HG03097 (cell line): ENCODE data around the gene WDCP.
"Not testable (repeated sequence)": the region's sequence is repeated elsewhere in the genome, so short reads cannot be mapped to it uniquely, and the experiment has no call there.

Experiments
- ATAC-seq: cut with Tn5 transposase; IDR thresholded peaks from one replicate; pipeline ENCODE4 v1.9.1; 2021; ENCODE audit not compliant: unreplicated experiment, low FRiP score

WDCP gene

DNA sequence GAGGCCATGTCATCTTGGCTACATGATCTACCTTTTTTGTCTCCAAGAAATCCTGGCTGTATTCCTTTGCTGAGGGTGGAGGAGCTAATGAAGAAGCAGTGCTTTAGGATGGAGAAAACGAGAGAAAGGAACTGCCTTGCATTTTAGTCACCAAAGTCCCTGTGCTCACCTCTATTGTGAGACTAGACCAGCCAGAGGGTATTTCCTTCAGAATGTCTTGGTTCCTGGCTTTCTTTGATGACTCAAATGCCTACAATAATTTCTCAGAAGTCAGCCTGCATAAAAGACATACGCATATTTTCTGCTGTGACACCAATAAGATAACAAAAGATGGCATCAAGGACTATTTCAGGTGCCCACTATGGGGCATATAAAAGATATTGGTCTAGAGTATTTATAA is 18.1 kb upstream of the WDCP start:
- ATAC-seq = no peak

DNA sequence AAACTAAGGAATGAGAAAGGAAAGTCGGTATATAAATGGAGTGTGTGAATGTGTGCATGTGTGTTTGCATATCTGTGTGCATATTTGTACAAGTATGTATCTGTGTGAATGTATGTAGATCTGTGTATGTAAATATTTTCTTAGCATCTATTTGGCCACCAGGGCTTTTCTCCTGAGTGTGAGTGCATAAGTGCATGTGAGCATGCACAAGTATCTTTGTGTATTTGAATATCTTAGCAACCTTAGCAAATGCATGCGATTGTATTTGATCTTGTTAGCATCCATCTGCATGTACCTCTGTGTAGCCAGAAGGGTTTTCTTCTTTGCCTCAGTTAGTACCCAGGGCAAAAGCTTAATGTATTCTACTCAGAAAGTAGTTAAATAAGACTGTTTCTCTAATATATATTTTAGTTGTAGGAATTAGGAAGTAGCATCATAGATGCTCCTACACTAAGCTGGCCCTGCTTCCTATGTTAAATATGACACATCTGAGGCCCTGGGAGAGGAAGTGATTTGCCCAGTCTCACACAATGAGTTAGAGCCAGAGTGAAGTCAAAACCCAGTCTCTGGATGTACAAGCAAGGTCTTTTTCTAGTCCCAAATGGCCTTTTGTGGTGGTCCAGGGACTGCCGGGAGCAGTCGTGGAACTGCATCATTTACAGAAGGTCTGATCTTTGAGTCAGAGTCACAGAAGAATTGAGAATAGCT is 11.5 kb upstream of the WDCP start:
- no peak for ATAC-seq

GRCh38 chr2:24055750-24056149 is 8.6 kb upstream of the WDCP start:
- ATAC-seq = no peak

DNA sequence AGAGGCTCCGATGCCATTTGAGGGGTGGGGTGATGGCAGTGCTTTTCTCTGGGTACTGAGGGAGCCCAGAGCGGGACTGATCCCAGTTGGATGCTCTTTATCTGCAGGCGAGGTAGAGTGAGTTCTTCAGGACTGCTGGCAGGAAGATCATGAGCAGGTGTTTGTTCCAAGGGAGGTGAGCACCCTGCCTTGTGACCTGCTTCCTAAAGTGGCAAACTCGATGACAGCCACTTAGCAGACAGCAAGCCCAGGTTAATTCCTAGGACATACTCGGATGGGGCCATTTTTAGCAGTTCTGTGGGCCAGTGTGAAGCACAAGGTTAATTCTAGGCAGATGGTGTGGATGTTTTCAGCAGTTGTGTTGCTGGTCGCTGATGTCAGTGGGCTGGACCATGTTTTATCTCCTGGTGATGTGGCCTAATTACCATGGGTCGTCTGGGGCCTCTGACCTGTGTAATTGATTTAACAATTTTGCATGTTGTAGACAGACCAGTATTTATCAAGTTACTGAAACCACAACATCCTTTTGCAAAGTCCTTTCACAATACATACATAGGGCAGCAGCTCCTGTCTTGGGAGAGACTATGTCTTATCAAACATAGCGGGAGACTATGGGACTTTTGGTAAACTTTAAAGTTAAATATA is 7.3 kb upstream of the WDCP start:
- ATAC-seq = no peak

GRCh38 chr2:24052951-24053350 is 5.8 kb upstream of the WDCP start:
- ATAC-seq = no peak

- ATAC-seq = no peak
These were observed 4.6 kb upstream of the WDCP start for GRCh38 chr2:24051833-24052232.

GRCh38 chr2:24050041-24050979 is 3.1 kb upstream of the WDCP start:
- no peak for ATAC-seq

GRCh38 chr2:24049485-24050021 is 2.4 kb upstream of the WDCP start, which contains the start of gene FKBP1B:
Gene FKBP1B, plus strand, starts transcription at chr2:24049741. Its CDS starts 109 bp downstream, at chr2:24049850.
- no peak for ATAC-seq

DNA sequence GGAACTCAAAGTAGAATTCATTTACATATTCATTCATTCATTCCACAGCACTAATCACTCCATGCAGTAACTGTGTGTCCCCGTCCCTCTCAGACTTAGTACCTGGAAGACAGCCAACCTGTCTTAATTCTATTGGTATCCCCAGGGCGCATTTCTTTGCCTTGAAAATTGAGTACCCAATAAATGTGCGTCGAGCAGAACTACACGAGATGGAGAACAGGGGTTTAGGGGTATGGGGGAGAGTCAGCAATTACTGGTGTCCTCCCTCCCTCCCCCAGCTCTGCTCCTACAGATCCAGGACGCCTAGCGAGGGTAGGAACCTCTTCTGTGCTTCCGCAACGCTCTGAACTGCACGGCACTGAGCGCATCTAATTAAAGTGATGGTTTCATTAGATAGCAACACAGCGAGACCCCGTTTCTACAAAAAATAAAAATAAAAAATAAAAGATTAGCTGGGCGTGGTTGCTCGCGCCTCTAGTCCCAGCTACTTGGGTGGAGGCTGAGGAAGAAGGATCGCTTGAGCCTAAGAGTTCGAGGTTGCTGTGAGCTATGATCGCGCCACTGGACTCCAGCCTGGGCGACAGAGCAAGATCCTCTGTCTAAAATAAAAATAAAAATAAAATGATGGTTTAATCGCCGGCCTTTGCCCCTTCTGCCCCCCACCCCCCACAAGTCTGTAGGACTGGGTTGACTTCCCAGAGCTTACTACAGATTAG is 1.7 kb upstream of the WDCP start:
- no peak for ATAC-seq

DNA sequence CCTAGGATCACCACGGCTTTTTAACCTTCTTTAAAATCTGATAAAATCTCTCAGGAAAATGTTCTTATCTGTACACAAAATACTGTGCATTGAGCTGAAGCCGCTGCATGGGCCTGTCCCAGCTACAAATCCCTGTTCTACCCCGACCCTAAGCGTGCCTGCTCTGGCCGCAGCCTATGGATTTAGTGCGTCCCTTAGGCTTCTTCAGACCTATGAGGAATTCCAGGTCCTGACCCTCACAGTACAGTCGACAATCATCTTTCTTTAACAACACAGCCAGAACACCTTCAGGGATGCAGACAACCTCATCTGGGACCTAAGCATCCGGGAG is 477 bp upstream of the WDCP start:
- ATAC-seq = no peak

GRCh38 chr2:24046599-24046929 is 627 bp downstream of the WDCP start:
- no peak for ATAC-seq

GRCh38 chr2:24045511-24046508 is 1.4 kb downstream of the WDCP start:
- no peak for ATAC-seq

DNA sequence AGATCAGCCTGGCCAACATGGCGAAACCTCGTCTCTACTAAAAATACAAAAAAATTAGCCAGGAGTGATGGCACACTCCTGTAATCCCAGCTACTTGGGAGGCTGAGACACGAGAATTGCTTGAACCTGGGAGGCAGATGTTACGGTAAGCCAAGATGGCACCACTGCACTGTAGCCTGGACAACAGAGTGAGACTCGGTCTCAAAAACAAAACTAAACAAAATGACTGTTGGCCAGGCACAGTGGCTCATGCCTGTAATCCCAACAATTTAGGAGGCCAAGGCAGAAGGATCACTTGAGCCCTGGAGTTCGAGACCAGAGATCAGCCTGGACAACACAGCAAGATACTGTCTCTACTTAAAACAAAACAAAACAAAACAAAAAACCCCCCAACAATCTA is 4.1 kb downstream of the WDCP start:
- ATAC-seq = not testable (repeated sequence)

DNA sequence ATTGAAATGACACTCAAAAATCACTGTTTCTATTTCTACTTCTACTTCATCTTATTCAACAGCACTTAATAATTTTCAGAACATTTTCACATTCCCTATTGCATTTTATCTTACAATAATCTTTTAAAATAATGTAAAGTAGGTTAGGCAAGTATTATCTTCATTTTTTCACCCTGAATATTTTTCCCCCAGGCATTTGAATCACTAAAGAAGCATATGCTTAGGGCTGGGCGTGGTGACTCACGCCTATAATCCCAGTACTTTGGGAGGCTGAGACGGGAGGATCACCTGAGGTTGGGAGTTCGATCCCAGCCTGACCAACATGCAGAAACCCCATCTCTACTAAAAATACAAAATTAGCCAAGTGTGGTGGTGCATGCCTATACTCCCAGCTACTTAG is 6.7 kb downstream of the WDCP start:
- no peak for ATAC-seq

DNA sequence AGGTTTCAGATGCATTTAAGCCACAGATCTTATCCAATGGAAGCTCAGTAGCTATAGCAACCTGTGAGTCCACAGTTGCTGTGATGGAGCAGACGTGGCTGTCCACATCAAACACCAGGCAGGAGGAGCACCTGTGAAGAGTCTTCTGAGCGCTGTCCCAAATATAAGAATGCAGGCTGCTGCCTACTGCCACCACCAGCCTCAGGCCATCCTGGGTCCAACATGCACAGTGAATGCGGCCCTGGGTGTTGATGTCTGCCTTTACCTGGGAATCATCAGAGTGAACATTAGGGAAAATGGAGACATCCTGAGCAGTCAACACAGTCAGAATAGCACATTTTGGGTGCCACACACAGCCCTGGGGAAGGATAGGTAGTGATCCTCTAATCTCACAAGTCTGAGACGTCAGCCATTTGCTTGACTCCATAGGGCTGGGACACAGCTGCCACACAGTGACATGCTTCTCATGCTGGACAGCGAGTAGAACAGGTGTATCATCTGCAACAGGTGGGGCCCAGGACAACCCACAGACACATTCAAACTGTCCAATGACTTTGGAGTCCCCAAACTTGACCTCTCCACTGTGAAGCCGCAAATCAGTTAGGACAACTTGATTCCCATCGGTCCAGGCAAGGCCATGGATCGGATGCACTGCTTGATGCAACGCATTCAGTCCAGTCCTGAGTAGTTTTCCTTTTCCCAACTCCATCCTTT is 8.2 kb downstream of the WDCP start:
- no peak for ATAC-seq

DNA sequence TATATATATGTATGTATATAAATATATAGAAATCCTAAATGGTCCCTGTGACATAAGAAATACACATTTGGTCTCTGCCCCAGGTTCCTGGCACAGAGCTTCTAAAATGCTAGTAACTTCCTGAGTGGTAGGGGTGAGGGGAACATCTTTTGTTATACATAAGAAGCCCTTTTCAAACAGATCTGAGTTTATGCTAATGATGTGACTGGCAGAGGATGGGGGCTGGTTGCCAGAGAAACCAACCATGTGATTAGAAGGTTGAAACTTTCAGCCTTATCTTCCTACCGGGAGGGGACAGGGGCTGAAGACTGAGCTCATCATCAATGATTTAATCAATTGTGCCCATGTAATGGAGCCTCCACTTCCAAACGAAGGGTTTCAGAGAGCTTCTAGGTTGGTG is 21.0 kb downstream of the WDCP start:
- ATAC-seq = no peak

- no peak for ATAC-seq
These were observed 22.1 kb downstream of the WDCP start for GRCh38 chr2:24024996-24025663.

- no peak for ATAC-seq
These were observed 23.2 kb downstream of the WDCP start for GRCh38 chr2:24024018-24024417.
